SK-N-SH treated with all-trans-retinoic acid at 6 μM for 48 hours (cell line): ENCODE data around the gene COA8.

ENCODE experiments used
- ATAC-seq: fragments of 200-7000 bp; cut with Tn5 transposase; 3 replicates; pipeline ENCODE4 v1.9.1; 2020; ENCODE audit warnings: mild to moderate bottlenecking, moderate library complexity
- ARNTL ChIP-seq: fragments of 450-650 bp; formaldehyde crosslinking; IDR thresholded peaks from 2 replicates; pipeline ENCODE4 v1.5.0; 2020; ENCODE audit warnings: low read depth, mild to moderate bottlenecking, moderate library complexity, borderline replicate concordance
- BACH2 ChIP-seq: fragments of 250-450 bp; sonication (Bioruptor Pico); IDR thresholded peaks from 2 replicates; pipeline ENCODE4 v1.9.0; 2021; ENCODE audit warnings: mild to moderate bottlenecking, borderline replicate concordance
- CSDC2 ChIP-seq: fragments of 250-450 bp; sonication (Bioruptor Pico); IDR thresholded peaks from 2 replicates; pipeline ENCODE4 v1.5.0; 2020; ENCODE audit warnings: mild to moderate bottlenecking, moderate library complexity
- ESRRG ChIP-seq: fragments of 250-450 bp; sonication (Bioruptor Pico); IDR thresholded peaks from 2 replicates; pipeline ENCODE4 v1.6.1; 2021; ENCODE audit warnings: mild to moderate bottlenecking
- GLIS3 ChIP-seq: fragments of 250-450 bp; sonication (Bioruptor Pico); IDR thresholded peaks from 2 replicates; pipeline ENCODE4 v1.5.0; 2020; ENCODE audit warnings: mild to moderate bottlenecking, moderate library complexity
- ISL1 ChIP-seq: fragments of 250-450 bp; sonication (Bioruptor Pico); IDR thresholded peaks from 2 replicates; pipeline ENCODE4 v2.1.2; 2022; ENCODE audit warnings: mild to moderate bottlenecking, moderate library complexity
- OSR1 ChIP-seq: fragments of 250-450 bp; sonication (Bioruptor Pico); IDR thresholded peaks from 2 replicates; pipeline ENCODE4 v1.8.0; 2022; ENCODE audit warnings: moderate library complexity, mild to moderate bottlenecking, inconsistent platforms
- PPARA ChIP-seq: fragments of 250-450 bp; sonication (Bioruptor Pico); IDR thresholded peaks from 2 replicates; pipeline ENCODE4 v1.5.0; 2020; ENCODE audit warnings: mild to moderate bottlenecking, borderline replicate concordance
- RARB ChIP-seq: fragments of 250-450 bp; sonication (Bioruptor Pico); IDR thresholded peaks from 2 replicates; pipeline ENCODE4 v1.8.0; 2021; ENCODE audit warnings: mild to moderate bottlenecking, moderate library complexity
- SNAI2 ChIP-seq: fragments of 250-450 bp; sonication (Bioruptor Pico); IDR thresholded peaks from 2 replicates; pipeline ENCODE4 v1.5.0; 2020; ENCODE audit warnings: mild to moderate bottlenecking, moderate library complexity
- TCF4 ChIP-seq: fragments of 250-450 bp; sonication (Bioruptor Pico); IDR thresholded peaks from 2 replicates; pipeline ENCODE4 v1.8.0; 2021; ENCODE audit warnings: mild to moderate bottlenecking, moderate library complexity, borderline replicate concordance
- TOX ChIP-seq: fragments of 250-450 bp; sonication (Bioruptor Pico); IDR thresholded peaks from 2 replicates; pipeline ENCODE4 v1.8.0; 2021; ENCODE audit warnings: mild to moderate bottlenecking, moderate library complexity, borderline replicate concordance
- ZC3H10 ChIP-seq: fragments of 250-450 bp; sonication (Bioruptor Pico); IDR thresholded peaks from 2 replicates; pipeline ENCODE4 v1.5.1; 2021; ENCODE audit warnings: mild to moderate bottlenecking, moderate library complexity
- ZFP3 ChIP-seq: fragments of 250-450 bp; sonication (Bioruptor Pico); IDR thresholded peaks from 2 replicates; pipeline ENCODE4 v1.5.0; 2020; ENCODE audit warnings: mild to moderate bottlenecking, moderate library complexity
- ZFP30 ChIP-seq: fragments of 450-650 bp; formaldehyde crosslinking; IDR thresholded peaks from 2 replicates; pipeline ENCODE4 v1.5.0; 2022; ENCODE audit warnings: mild to moderate bottlenecking, moderate library complexity
- ZNF565 ChIP-seq: fragments of 450-650 bp; formaldehyde crosslinking; conservative IDR thresholded peaks from 2 replicates; pipeline ENCODE4 v1.5.0; 2020; ENCODE audit warnings: low read depth, mild to moderate bottlenecking, moderate library complexity
- ZNF8 ChIP-seq: fragments of 450-650 bp; formaldehyde crosslinking; IDR thresholded peaks from 2 replicates; pipeline ENCODE4 v1.5.0; 2020; ENCODE audit warnings: mild to moderate bottlenecking, moderate library complexity
- TF ChIP-seq, protein P1 (sequence below): fragments of 250-450 bp; sonication (Bioruptor Pico); IDR thresholded peaks from 2 replicates; pipeline ENCODE4 v1.5.1; 2020; ENCODE audit warnings: low read depth, mild to moderate bottlenecking, moderate library complexity
- TF ChIP-seq, protein P2 (sequence below): fragments of 250-450 bp; sonication (Bioruptor Pico); IDR thresholded peaks from 2 replicates; pipeline ENCODE4 v1.8.0; 2020; ENCODE audit warnings: mild to moderate bottlenecking, moderate library complexity, borderline replicate concordance
- TF ChIP-seq, protein P3 (sequence below): fragments of 250-450 bp; sonication (Bioruptor Pico); IDR thresholded peaks from 2 replicates; pipeline ENCODE4 v1.8.0; 2021; ENCODE audit warnings: low read depth, mild to moderate bottlenecking, moderate library complexity, borderline replicate concordance
- TF ChIP-seq, protein P4 (sequence below): fragments of 250-450 bp; sonication (Bioruptor Pico); IDR thresholded peaks from 2 replicates; pipeline ENCODE4 v1.5.1; 2021; ENCODE audit warnings: mild to moderate bottlenecking, moderate library complexity

COA8 gene

DNA sequence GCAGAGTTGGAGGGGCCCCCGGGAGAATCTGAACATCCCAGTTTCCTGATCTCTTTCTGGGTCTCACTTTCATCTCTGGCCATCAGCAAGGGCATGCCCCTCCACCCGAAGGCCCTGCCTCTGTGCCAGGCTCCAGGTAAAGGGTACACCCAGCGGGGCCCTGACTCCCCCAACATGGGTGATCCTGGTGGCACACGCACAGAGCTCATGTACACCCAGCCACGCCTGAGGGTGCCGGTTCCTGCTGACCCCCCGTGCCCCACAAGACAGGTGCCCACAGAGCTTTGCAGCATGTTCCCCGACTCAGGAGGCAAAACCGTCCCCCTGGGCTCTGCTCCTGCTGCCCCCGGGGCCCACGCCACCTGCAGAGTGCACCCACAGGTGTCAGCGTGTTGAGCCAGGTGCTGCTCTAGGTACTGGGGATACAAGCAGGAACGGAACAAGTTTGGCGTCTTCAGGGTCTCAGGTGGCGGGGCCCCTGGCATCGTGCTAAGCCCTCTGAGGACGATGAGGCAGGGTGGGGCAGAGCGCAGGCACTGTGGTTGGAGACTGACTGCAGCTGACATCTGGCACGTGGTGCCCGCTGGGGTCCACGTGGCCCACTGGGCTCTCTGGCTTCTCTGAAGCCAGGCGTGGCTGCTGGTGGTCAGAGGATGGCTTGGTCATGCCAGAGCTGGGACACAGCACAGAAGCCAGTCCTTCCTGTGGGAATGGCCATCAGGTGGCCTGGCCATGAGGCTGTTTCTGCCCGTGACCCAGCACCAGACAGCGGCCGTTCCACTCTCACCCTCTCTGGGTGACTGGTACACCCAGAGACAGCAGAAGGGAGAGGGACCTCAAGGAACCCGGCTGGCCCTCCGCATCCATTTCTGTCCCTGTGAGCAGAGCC is 14.1 kb upstream of the COA8 start:
- ATAC-seq = no peak
- TF ChIP-seq ARNTL (no peak), ZNF565 (CRISPR knock-in tag) (no peak), CSDC2 (CRISPR knock-in tag) (no peak), ZFP30 (CRISPR knock-in tag) (no peak), RARB (no peak), BACH2 (CRISPR knock-in tag) (no peak), ESRRG (no peak), OSR1 (CRISPR knock-in tag) (no peak)
- TF ChIP-seq, protein P1, sequence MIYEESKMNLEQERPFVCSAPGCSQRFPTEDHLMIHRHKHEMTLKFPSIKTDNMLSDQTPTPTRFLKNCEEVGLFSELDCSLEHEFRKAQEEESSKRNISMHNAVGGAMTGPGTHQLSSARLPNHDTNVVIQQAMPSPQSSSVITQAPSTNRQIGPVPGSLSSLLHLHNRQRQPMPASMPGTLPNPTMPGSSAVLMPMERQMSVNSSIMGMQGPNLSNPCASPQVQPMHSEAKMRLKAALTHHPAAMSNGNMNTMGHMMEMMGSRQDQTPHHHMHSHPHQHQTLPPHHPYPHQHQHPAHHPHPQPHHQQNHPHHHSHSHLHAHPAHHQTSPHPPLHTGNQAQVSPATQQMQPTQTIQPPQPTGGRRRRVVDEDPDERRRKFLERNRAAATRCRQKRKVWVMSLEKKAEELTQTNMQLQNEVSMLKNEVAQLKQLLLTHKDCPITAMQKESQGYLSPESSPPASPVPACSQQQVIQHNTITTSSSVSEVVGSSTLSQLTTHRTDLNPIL (CRISPR knock-in tag) = no peak
- TF ChIP-seq, protein P2, sequence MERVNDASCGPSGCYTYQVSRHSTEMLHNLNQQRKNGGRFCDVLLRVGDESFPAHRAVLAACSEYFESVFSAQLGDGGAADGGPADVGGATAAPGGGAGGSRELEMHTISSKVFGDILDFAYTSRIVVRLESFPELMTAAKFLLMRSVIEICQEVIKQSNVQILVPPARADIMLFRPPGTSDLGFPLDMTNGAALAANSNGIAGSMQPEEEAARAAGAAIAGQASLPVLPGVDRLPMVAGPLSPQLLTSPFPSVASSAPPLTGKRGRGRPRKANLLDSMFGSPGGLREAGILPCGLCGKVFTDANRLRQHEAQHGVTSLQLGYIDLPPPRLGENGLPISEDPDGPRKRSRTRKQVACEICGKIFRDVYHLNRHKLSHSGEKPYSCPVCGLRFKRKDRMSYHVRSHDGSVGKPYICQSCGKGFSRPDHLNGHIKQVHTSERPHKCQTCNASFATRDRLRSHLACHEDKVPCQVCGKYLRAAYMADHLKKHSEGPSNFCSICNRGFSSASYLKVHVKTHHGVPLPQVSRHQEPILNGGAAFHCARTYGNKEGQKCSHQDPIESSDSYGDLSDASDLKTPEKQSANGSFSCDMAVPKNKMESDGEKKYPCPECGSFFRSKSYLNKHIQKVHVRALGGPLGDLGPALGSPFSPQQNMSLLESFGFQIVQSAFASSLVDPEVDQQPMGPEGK (CRISPR knock-in tag) = no peak

DNA sequence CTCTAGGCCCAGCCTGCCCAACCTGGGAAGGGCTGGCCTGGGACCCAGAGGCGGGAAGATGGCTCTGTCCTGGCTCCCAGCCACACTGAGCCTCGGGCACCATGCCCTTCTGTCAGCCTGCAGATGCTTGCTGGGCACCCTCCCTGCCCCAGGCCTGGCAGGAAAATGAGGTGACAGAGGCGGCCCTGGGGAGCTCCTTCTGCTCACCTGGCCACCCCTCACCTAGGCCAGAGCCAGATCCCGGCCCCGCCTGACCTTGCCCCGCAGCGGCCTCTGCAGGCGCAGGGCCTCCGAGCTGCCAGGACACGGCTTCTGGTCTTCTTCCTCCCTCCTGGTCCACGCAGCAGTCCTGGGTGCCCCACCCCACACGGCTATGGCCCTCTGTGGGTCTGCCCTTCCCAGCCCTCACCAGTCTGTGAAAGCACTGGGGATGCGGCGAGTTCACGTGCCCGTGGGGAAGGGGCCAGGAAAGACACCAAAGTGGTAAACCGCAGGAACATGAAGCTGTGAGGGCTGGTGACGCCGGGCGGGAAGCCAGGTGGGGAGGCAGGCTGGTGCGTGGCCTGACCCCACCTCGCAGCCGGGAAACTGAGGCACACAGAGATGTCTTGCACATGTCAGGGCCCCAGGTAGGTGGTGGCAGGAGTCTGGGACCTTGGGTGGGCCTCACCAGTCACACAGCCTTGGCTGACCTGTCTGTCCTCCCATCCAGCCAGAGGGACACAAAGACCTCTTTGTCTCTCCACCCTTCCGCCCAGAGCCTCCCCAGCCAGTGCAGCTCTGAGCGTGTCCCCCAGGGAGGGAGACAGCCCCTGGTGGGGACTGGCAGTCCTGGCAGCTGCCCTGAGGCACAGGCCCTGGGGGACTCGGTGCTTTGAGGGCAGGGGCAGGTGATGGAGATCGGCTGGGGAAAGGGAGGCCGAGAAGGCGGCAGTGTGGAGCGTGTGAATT is 13.1 kb upstream of the COA8 start:
- no peak for ATAC-seq
- TF ChIP-seq ZNF8 = no peak
- no peak for TF ChIP-seq RARB
- no peak for TF ChIP-seq TCF4 (CRISPR knock-in tag)
- no peak for TF ChIP-seq CSDC2 (CRISPR knock-in tag)
- TF ChIP-seq, protein P2 (CRISPR knock-in tag) = no peak
- TF ChIP-seq ZFP3 (CRISPR knock-in tag) = no peak
- TF ChIP-seq ZC3H10 (CRISPR knock-in tag) = no peak
- TF ChIP-seq, protein P3, sequence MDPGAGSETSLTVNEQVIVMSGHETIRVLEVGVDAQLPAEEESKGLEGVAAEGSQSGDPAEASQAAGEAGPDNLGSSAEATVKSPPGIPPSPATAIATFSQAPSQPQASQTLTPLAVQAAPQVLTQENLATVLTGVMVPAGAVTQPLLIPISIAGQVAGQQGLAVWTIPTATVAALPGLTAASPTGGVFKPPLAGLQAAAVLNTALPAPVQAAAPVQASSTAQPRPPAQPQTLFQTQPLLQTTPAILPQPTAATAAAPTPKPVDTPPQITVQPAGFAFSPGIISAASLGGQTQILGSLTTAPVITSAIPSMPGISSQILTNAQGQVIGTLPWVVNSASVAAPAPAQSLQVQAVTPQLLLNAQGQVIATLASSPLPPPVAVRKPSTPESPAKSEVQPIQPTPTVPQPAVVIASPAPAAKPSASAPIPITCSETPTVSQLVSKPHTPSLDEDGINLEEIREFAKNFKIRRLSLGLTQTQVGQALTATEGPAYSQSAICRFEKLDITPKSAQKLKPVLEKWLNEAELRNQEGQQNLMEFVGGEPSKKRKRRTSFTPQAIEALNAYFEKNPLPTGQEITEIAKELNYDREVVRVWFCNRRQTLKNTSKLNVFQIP (CRISPR knock-in tag) = no peak
- TF ChIP-seq TOX (CRISPR knock-in tag) = no peak
- TF ChIP-seq, protein P4, sequence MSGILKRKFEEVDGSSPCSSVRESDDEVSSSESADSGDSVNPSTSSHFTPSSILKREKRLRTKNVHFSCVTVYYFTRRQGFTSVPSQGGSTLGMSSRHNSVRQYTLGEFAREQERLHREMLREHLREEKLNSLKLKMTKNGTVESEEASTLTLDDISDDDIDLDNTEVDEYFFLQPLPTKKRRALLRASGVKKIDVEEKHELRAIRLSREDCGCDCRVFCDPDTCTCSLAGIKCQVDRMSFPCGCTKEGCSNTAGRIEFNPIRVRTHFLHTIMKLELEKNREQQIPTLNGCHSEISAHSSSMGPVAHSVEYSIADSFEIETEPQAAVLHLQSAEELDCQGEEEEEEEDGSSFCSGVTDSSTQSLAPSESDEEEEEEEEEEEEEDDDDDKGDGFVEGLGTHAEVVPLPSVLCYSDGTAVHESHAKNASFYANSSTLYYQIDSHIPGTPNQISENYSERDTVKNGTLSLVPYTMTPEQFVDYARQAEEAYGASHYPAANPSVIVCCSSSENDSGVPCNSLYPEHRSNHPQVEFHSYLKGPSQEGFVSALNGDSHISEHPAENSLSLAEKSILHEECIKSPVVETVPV (CRISPR knock-in tag) = no peak
- TF ChIP-seq, all 23 proteins: peak for 0

DNA sequence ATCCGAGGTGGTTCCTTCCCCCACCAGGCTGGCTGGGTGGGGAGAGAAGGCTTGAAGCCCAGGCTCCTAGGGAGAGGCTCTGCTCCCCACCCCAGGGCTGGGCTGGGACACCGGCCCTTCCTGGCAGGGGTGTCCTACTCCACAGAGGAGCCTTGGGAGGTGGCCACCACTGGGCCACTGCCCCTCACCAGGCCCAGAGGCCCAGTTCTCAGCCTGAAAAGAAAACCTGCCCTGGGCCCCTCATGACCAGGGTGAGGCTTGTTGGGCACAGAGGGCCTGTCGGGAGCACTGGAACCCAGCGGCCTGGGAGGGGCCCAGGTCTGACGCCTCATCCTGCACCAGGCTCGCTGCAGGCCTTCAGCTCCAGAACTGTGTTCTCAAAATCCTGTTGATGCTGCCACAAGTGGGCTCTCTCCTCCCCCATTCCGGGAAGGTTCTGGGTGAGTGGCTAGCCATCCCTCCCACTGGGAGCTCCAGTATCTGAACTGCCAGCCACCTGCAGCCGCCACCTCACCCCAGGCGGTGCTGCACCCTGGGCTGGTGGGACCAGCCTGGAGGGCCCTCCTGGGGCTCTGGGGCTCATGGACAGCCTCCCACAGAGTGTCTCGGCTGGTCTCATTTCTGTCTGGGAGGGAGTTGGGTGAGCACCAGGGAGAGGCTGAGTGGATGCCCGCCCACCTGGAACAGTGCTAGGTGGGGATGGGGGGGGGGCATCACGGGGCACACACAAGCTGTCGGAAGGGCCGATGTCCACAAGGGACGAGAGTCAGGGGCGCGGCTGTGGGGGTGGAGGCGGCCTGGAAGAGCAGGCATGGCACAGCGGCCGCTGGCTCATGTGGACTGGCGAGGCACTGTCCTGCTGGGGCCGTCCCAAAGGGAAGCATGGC is 12.1 kb upstream of the COA8 start:
- no peak for ATAC-seq
- TF ChIP-seq PPARA (CRISPR knock-in tag) (no peak), OSR1 (CRISPR knock-in tag) (no peak), SNAI2 (CRISPR knock-in tag) (no peak), ISL1 (CRISPR knock-in tag) (no peak), CSDC2 (CRISPR knock-in tag) (no peak), TCF4 (CRISPR knock-in tag) (no peak), TOX (CRISPR knock-in tag) (no peak), GLIS3 (CRISPR knock-in tag) (no peak), ZFP30 (CRISPR knock-in tag) (no peak), RARB (no peak), ZNF565 (CRISPR knock-in tag) (no peak)
- TF ChIP-seq, protein P4 (CRISPR knock-in tag) = no peak
- TF ChIP-seq, protein P2 (CRISPR knock-in tag) = no peak
